Inferior parietal cortex (tissue), 1 donor: ENCODE results near the gene FAM124A.

Source experiments
- DNase-seq: peaks from one replicate; pipeline ENCODE4 v3.0.0-alpha.2; 2016; ENCODE audit errors: extremely low spot score

Gene FAM124A, protein sequence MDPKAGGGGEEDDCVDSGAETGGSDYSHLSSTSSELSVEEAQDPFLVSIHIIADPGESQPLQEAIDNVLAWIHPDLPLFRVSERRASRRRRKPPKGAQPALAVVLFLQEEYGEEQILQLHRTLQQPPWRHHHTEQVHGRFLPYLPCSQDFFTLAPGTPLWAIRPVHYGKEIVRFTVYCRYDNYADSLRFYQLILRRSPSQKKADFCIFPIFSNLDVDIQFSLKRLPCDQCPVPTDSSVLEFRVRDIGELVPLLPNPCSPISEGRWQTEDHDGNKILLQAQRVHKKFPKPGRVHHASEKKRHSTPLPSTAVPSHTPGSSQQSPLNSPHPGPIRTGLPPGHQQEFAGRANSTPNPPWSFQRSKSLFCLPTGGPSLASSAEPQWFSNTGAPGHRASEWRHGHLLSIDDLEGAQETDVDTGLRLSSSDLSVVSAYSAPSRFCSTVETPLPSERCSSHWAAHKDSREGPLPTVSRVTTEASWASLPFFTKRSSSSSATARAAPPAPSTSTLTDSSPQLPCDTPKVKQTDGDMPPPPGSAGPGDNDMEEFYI

DNA sequence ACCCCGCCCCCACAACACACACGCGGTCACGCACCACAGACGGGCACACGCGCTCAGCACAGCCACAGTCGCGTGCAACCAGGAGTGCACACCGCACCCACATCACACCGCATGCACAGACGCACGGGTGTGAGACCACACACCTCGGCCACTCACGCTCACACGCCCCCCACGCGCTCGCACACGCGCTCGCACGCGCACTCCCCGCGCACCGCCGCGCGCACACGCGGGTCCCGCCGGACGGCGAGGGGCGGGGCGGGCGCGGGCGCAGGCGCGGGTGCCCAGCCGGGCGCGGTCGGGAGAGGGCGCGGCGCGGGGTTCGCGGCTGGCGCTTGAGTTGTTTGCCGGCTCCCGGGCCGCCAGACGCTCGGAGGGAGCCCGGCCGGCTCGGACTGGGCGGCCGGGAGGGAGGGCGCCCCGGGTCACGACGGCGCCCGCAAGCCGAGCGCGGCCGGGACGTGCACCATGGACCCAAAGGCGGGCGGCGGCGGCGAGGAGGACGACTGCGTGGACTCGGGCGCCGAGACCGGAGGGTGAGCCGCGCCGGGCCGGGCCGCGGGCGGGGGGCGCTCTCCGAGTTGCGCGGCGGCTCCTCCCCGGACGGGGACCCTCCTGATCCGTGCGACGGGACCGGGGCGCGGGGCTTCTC, at the start of gene FAM124A:
FAM124A (plus strand) TSS at position 362 of the 649 bp plus-strand sequence; CDS start at position 466, 104 bp downstream.
- DNase-seq = no peak

DNA sequence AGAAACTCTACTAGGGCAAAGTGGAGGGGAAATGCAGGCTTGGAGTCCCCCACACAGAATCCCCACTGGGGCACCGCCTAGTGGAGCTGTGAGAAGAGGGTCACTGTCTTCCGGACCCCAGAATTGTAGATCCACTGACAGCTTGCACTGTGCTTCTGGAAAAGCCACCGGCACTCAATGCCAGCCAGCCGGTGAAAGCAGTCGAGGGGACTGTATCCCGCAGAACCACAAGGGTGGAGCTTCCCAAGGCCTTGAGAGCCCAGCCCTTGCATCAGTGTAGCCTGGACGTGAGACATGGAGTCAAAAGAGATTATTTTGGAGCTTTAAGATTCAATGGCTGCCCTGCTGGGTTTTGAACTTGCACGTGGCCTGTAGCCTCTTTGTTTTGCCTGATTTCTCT, 47.2 kb upstream of the FAM124A start:
- no peak for DNase-seq

DNA sequence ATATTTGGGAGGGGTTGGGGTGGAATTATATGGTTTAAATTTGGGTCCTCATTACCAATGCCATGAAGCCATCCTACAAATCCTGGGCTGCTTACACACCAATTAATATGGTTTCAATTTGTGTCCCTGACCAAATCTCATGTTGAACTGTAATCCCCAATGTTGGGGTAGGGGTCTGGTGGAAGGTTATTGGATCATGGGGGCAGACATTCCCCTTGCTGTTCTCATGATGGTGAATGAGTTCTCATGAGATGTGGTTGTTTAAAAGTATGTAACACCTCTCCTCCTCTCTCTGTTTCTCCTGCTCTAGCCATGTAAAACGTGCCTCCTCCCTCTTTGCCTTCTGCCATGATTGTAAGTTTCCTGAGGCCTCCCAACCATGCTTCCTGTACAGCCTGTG, 46.6 kb upstream of the FAM124A start:
- no peak for DNase-seq

DNA sequence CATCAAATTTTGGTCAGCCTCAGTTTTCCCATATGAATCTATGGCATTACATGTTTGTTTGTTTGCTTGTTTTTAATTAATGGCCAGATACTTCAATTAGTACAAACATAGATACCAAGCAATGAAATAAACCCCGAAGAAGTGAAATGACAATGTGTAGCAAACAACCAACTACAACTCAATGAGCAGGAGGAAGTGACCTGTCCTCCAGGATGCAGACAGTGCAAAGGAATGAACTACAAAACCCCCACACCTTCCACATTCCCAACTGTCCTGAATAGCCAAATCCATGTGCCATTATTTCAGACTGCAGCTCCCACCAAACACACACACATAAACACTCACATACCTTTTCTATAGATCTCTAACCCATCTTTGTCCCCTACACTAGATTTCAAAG, 45.0 kb upstream of the FAM124A start:
- no peak for DNase-seq

DNA sequence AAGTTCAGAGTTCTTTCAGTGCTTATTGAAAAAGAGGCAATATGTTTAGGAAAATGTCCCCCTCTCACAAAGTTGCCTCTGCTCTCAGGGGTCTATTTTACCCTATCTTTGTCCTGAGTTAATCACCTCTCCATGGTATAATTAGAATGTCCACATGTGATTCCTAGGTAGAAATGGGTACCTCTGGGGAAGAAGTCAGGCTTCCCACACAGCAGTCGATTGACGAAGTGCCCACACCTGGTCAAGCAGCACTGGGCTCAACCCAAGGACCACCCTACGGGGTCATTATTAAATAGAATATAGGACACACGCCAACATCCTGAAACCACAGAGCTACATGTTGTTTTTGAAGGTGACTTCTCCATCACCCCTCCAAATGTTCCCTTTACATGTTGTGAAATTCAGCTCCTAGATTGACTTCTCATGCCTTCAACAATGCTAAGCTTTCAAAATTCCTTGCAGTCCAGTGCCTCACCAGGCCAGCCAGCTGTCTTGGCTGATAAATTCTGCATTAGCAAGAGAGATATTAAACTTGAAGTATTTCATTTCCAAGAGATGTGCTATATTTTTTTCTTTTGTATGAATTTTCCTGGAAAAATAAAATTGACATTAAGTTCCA, 43.6 kb upstream of the FAM124A start:
- DNase-seq = no peak

DNA sequence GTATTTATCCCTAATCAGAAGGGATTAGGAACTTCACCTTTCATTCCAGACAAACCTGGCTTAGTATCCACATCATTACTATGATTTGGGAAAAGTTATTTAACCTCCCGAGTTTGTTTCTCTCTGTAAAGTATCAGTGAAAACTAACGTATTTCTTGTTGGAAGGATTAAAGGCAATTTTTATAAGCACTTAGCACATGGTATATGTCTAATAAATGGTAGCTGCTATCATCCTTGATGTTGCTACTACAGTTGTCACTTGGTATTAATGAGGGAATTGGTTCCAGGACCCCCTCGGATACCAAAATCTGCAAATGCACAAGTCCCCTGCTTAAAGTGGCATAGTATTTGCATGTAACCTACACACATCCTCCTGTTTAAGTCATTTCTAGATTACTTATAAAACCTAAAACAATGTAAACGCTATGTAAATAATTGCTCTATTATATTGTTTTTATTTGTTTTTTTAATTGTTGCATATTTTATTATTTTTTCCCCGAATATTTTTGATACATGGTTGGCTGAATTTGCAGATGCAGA, 42.7 kb upstream of the FAM124A start:
- DNase-seq = no peak

DNA sequence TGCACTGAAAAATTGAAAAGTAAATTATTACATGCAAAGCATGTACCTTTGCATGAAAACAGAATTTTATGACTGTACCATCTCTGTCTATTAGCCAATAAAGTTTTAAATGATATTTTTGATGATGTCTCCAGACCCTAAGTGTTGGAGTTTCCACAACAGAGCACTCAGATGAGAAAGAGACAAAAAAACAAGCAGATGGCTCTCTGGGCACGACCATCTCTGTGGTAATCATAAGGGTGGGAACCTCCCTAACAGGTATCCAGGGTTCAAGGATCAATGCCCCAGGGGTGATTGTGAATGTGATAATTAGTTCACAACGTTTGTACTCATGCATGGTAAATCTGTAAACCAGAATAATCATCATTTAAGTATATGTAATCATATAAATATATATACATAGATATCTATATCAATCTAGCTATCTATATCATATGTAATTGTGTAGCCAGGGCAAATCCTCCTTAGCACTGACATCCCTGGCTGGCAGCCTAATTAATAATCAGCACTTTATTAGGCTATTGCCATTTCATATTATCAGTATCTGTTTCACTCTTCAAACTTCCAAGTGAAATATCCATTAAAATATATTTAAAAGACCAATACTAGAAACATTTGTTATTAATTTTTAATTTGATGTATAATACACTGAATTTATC, 41.2 kb upstream of the FAM124A start:
- DNase-seq = no peak

DNA sequence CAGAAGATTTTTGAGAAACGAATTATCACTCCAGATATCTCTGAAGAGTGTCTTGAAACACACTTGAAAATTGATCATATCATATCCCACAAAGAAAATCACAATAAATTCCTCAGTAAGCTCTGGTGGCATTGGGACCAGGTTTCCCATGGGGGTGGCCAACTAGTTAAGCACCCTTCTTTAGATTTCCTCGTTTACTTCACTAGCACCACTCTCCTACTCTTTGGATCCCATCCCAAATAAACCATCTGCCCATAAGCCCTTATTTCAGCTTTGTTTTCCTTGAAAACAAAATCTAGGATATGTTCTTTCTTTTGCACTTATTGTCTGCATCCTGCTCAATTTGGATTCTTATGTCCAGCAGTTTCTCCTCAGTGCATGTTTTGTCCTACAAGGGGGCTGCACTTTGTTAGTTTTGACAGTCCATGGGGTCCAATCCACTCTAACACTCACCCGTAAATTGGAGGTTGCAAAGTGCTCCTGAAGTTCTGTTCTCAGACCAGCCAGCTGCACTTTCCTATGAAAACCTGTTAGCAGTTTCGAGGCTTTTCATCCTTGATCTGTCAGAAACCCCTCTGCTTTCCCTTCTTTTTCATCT, 40.3 kb upstream of the FAM124A start:
- no peak for DNase-seq

DNA sequence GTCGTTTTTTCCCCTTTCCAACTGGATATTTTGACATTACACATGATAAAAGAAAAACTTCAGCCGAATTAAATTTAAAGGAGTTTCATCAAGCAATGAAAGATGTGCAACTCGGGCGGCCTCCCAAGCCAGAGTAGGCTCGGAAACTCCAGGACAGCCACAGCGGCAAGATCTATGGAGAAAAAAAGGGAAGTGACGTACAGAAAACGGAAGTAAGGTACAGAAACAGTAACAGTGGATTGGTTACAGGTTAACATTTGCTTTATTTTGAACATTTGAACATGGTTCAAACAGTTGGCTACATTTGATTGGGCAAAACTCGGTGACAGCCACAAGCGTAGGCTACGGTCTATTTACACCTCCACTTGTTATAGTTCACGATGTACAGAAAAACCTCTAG, 30.5 kb upstream of the FAM124A start:
- no peak for DNase-seq

DNA sequence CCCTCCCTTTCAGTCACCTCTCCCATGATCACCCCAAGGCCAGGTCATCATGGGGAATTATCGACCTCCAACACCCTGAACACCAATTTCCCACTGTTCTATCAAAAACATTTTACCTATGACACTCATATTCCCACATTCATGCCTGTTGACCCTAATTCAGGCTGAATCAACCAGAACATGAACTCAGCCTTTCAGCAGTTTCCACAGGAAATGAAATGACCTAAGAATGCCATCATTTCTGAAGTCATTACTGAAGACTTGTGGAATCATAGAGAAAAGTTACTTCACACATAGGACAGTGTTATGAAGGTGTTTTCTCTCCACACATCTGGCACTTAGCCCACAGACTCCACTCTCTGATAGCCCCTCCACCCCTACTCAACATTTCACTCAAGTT, 29.9 kb upstream of the FAM124A start:
- no peak for DNase-seq

DNA sequence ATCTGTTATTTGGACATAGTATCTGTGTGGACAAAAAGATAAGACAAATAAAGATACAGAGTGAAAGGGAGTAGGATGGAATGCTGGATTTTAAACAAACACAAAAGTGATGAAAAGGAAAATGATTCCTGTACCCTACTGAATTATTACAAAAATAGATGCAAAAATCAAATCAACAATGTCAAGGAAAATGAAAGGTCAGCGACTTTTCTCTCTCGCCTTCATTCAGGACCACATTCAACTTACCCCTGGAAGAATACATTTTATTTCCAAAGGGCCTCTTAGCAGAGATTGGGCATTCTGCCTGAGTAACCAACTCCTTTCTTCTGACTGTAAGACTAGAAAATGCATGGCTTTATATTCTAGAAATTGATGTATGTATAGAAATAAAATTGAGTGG, 28.8 kb upstream of the FAM124A start:
- DNase-seq = no peak

DNA sequence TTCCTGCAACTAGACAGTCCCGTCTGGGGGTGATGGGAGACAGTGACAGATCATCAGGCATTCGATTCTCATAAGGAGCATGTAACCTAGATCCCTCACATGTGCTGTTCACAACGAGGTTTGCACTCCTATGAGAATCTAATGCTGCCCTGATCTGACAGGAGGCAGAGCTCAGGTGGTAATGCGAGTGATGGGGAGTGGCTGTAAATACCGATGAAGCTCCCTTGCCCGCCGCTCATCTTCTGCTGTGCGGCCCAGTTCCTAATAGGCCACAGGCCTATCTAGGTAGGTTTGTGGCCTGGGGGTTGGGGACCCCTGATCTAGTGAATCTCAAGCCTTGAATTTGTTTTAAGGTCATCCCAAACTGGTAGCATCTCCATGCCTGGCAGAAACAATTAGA, 27.3 kb upstream of the FAM124A start:
- no peak for DNase-seq

DNA sequence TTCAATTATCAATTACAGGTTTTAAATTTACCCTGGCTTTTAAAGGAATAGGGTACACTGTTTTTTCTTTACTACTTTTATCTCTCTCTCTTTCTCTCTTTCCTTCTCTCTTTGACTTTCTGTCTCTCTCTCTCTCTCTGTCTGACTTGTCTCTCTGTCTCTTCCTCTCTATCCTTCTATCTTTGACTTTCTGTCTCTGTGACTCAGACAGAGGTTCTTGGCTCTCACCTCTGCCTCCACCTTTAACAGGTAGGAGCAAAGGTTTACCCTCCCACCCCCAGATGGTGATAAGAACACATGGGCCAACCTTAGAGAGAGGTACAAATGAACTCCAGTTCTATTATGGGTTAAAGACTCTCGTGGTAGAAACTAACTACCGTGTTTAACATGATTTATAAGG, 20.3 kb upstream of the FAM124A start:
- DNase-seq = no peak

DNA sequence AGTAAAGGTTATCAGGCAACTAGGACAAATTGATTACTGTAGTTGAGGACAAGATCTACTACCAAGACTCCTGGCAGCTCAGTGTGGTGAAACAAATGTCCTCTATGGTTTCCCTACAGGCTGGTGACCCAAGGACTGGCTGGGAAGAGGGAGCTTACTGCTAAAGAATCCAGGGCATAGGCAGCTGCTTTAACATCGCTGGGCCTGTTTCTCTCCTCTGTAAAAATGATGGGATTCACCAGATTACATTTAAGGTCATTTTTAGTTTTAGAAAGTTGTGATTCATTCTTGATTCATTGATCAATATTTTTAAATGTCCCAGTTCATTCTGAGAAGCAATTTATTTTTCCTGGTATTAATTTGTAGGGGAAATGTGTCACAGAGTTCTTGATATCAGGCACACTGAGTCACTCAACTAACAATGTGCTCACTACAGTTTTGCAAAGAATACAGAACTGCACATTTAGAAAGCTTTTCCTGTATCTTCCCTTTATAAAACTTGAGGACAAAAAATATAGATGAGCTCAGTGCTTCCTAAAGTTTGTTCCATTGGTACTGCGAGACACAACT, 19.6 kb upstream of the FAM124A start:
- DNase-seq = no peak

DNA sequence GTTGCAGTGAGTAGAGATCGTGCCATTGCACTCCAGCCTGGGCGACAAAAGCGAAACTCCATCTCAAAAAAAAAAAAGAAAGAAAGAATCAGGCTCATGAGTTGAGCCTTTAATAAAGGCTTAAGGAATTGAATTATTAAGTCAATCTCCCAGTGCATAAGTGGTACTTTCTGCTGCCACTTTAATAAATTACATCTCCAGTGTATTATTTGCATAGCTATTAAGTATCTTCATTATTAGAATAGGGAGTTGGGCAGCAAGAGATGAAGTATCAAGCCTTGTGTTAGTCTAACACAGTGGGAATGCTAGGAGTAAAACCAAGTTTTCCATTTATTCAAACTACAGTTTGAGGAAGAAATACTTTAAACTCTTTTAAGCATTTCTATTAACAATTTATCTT, 15.6 kb upstream of the FAM124A start:
- no peak for DNase-seq

DNA sequence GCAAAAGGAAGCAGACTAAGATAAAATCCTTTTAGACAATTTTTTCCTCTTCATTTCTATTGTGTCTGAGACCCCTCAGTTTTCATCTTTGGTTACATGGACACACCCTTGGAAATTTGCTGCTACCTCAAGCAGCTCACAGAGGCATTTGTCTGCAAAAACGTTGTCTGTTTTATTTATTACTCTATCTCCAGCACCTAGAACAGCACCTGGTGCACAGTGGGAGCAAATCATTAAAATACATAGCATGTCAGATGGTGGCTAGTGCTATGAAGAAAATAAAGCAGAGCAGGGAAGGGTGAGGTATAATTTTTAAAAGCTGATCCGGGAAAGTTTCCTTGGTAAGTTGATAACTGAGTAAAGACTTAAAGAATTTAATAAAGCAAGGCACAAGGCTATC, 14.3 kb upstream of the FAM124A start:
- DNase-seq = no peak

DNA sequence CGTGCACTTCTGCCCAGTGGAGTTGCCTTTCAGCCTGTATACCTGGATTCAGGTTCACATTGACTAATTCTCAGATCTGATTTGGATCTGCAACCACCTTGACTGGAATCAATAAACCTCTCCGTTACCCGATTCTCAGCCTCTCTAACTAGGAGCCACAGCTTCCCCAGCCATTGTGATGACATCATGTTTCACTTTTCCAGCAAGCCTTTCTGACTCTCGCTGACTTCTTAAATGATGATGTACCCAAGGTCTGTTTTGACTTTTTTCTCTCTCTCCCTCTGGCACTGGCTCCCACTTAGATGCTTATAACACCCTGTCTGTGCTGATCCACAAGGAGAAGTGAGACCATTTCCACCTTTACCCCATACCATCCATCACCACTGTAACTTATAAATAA, 13.5 kb upstream of the FAM124A start:
- DNase-seq = no peak

DNA sequence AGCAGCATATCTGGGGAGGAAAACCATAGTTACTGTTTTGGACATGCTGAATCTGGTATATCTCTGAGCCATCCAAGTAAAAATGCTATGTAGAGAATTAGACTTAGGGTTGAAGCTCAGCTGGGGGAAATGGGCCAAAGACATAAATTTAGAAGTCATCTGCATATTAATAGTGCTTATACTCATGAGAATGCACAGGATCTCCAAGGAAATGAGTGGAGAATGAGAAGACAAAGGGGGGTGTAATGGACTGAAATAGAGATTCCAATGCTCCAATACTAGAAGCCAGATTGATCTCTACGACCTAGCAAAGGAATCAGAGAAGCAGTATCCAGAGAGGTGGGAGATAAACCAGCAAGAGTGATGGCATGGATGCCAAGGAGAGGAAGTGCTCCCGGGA, 10.3 kb upstream of the FAM124A start:
- DNase-seq = no peak

DNA sequence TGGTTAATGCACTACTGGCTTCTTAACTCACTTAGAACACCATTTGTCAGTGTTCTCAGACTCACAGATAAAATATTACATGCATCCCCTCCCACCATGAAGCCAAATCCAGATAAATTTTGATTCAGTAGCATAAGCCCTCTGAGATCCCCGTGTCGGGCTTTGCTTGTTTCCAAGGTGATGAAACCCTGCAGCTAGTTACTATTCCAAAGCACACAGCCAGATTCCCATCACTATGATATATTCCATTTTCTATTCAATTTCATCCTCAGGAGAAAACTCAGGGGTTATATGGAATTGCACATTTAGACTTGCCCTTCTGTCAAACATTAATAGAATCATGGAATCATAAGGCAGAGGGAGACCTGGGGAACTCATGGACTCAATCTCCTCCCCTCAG, 9.4 kb upstream of the FAM124A start:
- no peak for DNase-seq

DNA sequence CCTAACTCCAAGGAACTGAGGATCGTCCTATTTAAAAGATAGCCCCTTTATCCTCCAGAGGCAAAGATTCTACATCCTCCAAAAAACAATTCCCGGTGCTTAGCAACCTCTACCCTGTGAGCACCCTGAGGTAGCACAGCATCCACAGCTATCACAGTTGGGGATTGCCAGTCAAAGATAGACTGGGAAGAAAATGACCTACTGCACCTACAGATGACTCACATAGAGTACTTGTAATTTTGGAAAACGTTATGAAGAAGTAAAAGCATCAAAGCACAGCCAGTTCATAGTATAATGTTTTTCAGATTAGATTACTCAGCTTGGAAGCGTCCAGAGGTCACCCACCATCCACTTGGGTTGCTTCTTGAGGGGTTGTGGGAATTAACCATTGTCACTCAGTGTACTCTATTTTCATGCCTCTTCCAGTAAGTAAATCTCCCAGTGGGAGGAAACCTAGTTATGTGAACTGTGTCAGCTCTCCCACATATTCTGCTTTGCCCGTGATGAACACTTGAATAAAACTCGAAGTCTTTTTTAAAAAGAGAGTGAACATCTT, 8.9 kb upstream of the FAM124A start:
- DNase-seq = no peak

DNA sequence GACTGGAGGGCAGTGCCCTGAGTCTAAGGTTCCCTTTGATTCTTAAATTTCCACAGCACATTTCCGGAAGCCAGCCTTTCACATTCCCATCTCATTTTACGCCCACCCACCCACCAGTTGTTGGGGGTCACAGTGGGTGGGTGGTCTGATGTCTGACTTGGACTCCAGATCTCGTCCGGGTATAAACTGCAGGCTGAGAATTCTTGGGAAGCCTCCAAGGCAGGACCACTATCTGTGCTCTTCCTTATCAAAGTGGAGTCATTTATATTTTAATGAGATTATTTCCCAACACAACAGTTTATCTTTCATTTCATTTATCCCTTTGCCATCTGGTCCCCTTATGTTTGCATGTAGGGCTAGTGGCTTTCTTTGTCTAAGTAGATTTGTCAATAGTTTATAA, 3.6 kb upstream of the FAM124A start:
- DNase-seq = no peak
